OCI-LY7 (cell line): ENCODE measurements around the gene TC2N.

Experiments
- CTCF ChIP-seq: fragments of 200-600 bp; sonication (generic); conservative IDR thresholded peaks from 2 replicates; pipeline ENCODE4 v1.5.1; 2014; ENCODE audit warnings: mild to moderate bottlenecking, antibody characterized with exemption, low read length, moderate library complexity, mixed read lengths
- EZH2phosphoT487 ChIP-seq: fragments of 200-600 bp; sonication (generic); IDR thresholded peaks from 2 replicates; pipeline ENCODE4 v1.6.1; 2018; ENCODE audit warnings: low read depth, borderline replicate concordance, mild to moderate bottlenecking, mixed run types, antibody characterized with exemption, low read length, moderate library complexity, mixed read lengths

GRCh38 chr14:91835197-91835919, 32.0 kb downstream of the TC2N start:
- TF ChIP-seq CTCF: no peak
- no peak for TF ChIP-seq EZH2phosphoT487
